Right lobe of liver (tissue), 6 donors: ENCODE data around the gene VPS52. TPM values are rescaled to one million over a fixed set of nuclear protein-coding genes. Genes with fewer than 3 reads are reported as not detected.

Experiments
- ATAC-seq, 4 donors: fragments of 200-7000 bp; cut with Tn5 transposase; one replicate each; pipeline ENCODE4 v1.9.1; 2020; ENCODE audit warnings: mild to moderate bottlenecking in 4 of 4, moderate library complexity in 4 of 4
- DNase-seq, 3 donors: peaks; one replicate each; pipeline ENCODE4 v3.0.0-alpha.2; 2020
- H3K27ac ChIP-seq, 3 donors: fragments of 200-600 bp; one replicate each; pipeline ENCODE4 v1.8.0; 2022
- H3K27me3 ChIP-seq, 2 donors: fragments of 200-600 bp; one replicate each; pipeline ENCODE4 v1.8.0; 2022
- H3K36me3 ChIP-seq, 4 donors: fragments of 200-600 bp; sonication (generic) in 1 of 4; one replicate each; pipeline versions ENCODE4 v1.5.1 to v1.8.0; 2017 to 2022; ENCODE audit warnings: control low read depth in 1 of 4
- H3K4me1 ChIP-seq, 4 donors: fragments of 200-600 bp; sonication (generic) in 1 of 4; one replicate each; pipeline versions ENCODE4 v1.5.1 to v1.8.0; 2017 to 2022; ENCODE audit warnings: control low read depth in 1 of 4
- H3K4me3 ChIP-seq, 3 donors: fragments of 200-600 bp; one replicate each; pipeline ENCODE4 v1.8.0; 2022
- H3K9me3 ChIP-seq, 4 donors: fragments of 200-600 bp; sonication (generic) in 1 of 4; one replicate each; pipeline versions ENCODE4 v1.5.1 to v1.8.0; 2017 to 2022; ENCODE audit warnings: control low read depth in 1 of 4
- POLR2A ChIP-seq: fragments of 450-650 bp; IDR thresholded peaks from one replicate; pipeline ENCODE4 v1.6.1; 2017; ENCODE audit warnings: antibody characterized with exemption, mild to moderate bottlenecking
- WGBS: methylation state at CpG from one replicate; pipeline ENCODE4 v1.1.6; 2018; ENCODE audit warnings: low coverage, low lambda C conversion rate; ENCODE audit not compliant: insufficient coverage; ENCODE audit errors: missing lambda C conversion rate; 5-methylcytosine and 5-hydroxymethylcytosine counted together
- intact Hi-C, 2 donors: fragments of 100-400 bp; cut with DNase I; formaldehyde crosslinking; loops; one replicate each; pipeline versions ENCODE4 v1.11.2 to v1.14.1; 2022
- total RNA-seq, 6 experiments: library from RNA; depleted of rRNA in 2 of 6; stranded (reverse); fragments of >200 nt in 2 of 6; fragmentation: NEBNext Ultra II Directional in 3 of 6; extraction: Animal tissue kit (Norgen Biotek cat#: 25700) in 3 of 6; gene quantifications; one replicate each; pipeline versions ENCODE4 v1.1.0 to v1.2.4, GENCODE V29; 2016 to 2023
- TF ChIP-seq, protein P1 (sequence below), 4 donors: fragments of 200-600 bp in 3 of 4; fragments of 450-650 bp in 1 of 4; IDR thresholded peaks; one replicate each; pipeline versions ENCODE4 v1.5.1 to v1.8.0; 2016 to 2022; ENCODE audit warnings: antibody characterized with exemption in 4 of 4, mild to moderate bottlenecking in 2 of 4
- donor health status: DM: no; HTN: yes; CAD: no.
- donor health status: DM: no; HTN: no; CAD: no.
- donor health status: DM: no; HTN: no; CAD: no.
- donor health status: DM: no; HTN: yes; CAD: no.
- donor health status: DM: no; HTN: yes; CAD: no.

The VPS52 gene
- total RNA-seq, 6 experiments from 2014 or later, result 16.4 to 35.1 (median 27.5) TPM

DNA sequence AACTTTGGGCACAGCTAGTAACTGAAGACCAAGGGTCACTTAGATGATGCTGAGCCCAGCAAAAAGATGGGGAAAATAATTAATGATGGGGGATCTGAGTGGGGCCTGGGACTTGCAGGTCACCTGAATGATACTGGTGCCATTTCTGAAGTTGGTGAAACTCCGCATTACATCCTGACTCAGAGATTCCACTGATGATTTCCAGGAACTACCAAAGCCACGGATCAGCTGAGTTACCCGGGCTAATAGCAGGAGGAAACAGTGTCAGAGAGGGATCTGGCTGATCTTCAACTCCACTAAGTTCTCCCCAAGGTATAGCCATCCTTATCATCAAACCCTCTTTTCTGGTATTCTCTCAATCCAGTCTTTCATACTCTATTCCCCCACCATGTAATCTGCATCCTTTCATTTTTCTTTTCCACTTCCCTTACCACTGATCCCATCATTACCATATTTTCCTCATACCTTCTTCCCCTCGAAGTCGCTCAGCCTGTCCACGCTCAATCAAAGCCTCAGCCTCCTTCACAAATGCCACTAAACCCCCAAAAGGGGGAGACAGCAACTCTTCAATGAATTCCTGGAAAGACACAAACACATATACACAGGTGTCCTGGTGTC is 20.2 kb downstream of the VPS52 start:
- DNase-seq, result no peak
- 90% methylated on average over 3 of the region's 6 CpGs for WGBS
- intact Hi-C loops, result no loop called here
- no peak overlapping the region for H3K4me3 ChIP-seq
- no peak for TF ChIP-seq POLR2A
- TF ChIP-seq, protein P1, sequence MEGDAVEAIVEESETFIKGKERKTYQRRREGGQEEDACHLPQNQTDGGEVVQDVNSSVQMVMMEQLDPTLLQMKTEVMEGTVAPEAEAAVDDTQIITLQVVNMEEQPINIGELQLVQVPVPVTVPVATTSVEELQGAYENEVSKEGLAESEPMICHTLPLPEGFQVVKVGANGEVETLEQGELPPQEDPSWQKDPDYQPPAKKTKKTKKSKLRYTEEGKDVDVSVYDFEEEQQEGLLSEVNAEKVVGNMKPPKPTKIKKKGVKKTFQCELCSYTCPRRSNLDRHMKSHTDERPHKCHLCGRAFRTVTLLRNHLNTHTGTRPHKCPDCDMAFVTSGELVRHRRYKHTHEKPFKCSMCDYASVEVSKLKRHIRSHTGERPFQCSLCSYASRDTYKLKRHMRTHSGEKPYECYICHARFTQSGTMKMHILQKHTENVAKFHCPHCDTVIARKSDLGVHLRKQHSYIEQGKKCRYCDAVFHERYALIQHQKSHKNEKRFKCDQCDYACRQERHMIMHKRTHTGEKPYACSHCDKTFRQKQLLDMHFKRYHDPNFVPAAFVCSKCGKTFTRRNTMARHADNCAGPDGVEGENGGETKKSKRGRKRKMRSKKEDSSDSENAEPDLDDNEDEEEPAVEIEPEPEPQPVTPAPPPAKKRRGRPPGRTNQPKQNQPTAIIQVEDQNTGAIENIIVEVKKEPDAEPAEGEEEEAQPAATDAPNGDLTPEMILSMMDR (IDR thresholded peaks at IDR 0.05), result no peak
- H3K27ac ChIP-seq, result no peak overlapping the region
- H3K27me3 ChIP-seq, result no peaks in the 10 kb centered on the region
- no peak for ATAC-seq
- H3K9me3 ChIP-seq, result no peaks in the 10 kb centered on the region
- H3K36me3 ChIP-seq, result peaks cover 0 to 5% (median 0%) of the 10 kb centered on the region in 4 donors
- H3K4me1 ChIP-seq, result peaks cover 0 to 17% (median 7%) of the 10 kb centered on the region in 4 donors

DNA sequence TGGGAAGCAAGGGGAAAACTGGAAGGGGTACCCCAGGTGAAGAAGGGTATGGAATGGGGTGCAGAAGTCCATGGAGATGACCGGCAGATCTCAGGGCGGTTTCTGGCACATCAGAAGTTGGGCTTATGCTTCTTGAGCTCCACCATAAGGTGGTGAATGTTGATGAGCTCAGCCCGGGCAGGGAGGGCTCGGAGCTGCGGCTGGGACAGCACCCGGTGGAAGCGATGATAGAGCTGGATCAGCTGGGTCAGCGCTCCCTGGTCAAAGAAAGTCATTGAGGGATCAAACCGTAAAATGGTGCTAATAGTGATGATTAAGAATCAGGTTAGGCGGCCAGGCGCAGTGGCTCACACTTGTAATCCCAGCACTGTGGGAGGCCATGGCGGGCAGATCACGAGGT is 20.9 kb downstream of the VPS52 start:
- ATAC-seq (no peak), DNase-seq (no peak)
- Histone ChIP-seq H3K27me3 (no peaks in the 10 kb centered on the region), H3K9me3 (no peaks in the 10 kb centered on the region), H3K4me1 (peaks cover 0 to 17% (median 7%) of the 10 kb centered on the region in 4 donors), H3K4me3 (no peak overlapping the region), H3K27ac (no peak overlapping the region), H3K36me3 (peaks cover 0 to 5% (median 0%) of the 10 kb centered on the region in 4 donors)
- intact Hi-C loops, result no loop called here
- WGBS, result 93% methylated on average over 8 of the region's 13 CpGs
- TF ChIP-seq POLR2A, result no peak
- TF ChIP-seq, protein P1 (IDR thresholded peaks at IDR 0.05), result no peak

DNA sequence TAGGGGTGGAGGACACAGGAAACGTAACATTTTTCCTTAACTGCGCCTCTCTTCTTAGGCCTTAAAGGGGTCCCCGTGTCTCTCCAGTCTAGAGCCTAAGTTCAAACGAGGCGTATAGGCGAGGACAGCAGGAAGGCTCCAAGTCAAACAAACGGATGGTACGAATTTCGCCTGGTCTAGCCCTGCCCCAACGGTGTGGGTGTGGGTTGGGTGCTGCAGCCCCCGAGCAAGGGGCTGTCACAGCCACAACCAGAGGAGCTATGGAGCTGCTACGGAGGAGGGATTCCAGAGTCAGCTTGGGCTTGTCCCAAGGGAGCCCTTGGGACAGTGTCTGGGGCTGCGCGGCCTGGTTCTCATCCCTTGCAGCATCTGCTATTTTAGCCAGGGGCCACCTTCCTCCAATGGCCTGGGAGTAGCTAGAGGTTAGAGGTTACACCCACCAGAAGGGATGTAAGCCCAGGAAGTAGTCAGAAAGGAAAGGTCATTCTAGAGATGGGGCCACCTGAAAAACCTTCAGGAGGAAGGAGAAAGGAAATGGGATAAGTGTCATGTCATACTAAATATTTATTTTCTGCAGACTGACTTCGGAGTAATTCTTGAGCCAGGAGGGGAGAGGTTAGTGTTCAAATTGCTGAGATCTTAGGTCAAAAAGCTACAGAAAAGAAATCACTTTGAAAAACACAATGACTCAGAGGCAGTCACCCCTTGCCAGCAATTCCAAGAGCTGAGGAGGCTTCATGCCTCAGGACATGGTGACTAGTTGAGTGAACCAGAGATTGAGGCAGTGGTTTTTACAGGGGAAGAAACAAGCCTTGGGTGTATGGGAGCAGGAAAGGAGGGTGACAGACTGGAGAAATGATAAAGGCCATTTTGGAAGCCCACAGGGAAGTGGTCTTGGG is 21.7 kb downstream of the VPS52 start:
- peak overlapping the region; percentile 75 to 85 (median 85) for H3K27ac ChIP-seq

More for the DNA sequence above, 21.7 kb downstream of the VPS52 start:
- peaks cover 0 to 17% (median 7%) of the 10 kb centered on the region in 4 donors for H3K4me1 ChIP-seq
- peaks cover 0 to 5% (median 0%) of the 10 kb centered on the region in 4 donors for H3K36me3 ChIP-seq
- no peaks in the 10 kb centered on the region for H3K27me3 ChIP-seq
- WGBS, result 24% methylated on average over 10 of the region's 15 CpGs
- H3K9me3 ChIP-seq, result no peaks in the 10 kb centered on the region
- peak in 1 of 3 donors; percentile 49 for DNase-seq
- ATAC-seq, result no peak
- intact Hi-C loops, result loop anchor here (5.0 to 10.0 kb wide), 2 partner anchors 83 to 85 kb away; no protein-coding TSS in a partner anchor
- peak overlapping the region; percentile 52 to 58 (median 55) for H3K4me3 ChIP-seq
- TF ChIP-seq POLR2A, result no peak
- TF ChIP-seq, protein P1 (IDR thresholded peaks at IDR 0.05), result no peak
